A549 treated with AZD9567 at 1 μM for 4 hours (cell line): ENCODE measurements around the gene CDK5R2. TPM values are rescaled to one million over a fixed set of nuclear protein-coding genes. Genes with fewer than 3 reads are reported as not detected.

Experiments used
- total RNA-seq: library from RNA; stranded (reverse); fragments of 200-300 nt; extraction: Qiagen RNA extraction; gene quantifications from 5 replicates; pipeline ENCODE4 v1.2.3, GENCODE V29; 2022; ENCODE audit not compliant: insufficient read depth

The CDK5R2 gene
- 2.9 to 5.3 TPM (median 4.8 TPM) in 5 replicates for total RNA-seq

DNA sequence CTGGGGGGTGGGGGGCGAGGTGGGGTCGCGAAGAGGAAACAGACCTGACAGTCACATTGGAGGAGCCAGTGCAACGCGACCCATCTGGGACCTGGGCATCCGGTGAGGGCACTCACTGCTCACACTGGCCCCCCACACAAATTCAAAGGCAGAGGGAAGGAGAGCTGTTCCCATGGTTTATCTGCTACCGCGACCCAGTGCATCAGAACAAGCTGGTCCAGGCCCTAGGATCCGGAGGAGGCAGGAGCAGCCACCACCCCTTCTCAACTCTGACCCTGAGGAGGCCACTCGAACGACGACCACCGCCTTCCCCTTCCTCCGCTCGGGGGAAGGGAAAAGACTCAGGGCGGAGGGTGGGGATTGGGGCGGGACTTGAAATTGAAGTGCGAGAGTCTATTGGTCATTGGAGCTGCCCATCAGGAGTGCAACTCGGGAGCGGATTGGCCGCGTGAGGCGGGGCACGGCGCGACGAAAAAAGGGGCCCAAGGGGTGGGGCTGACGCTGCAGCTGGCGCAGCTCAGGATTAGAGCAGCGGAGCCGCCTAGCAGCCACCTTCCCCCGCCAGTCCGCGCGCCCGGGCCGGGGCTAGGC, at the start of gene CDK5R2:
Gene CDK5R2 (plus strand): TSS at position 526 of the 591 bp plus-strand sequence. CDS start 155 bp downstream, outside the sequence.

DNA sequence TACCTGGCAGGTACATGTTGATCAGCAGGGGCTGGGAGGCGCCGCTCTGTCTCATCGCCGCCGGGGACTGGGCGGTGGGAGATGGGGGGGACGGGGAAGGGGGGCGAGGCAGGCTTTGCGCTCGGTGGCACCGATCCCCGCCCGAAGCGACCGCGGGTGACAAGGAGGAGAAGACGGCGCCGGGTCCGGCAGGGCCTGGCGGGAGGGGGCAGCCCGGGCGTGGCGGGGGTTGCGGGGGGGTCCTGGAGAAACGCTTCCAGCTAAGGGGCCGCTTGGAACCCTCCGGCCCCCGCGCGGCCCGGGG, 25.5 kb downstream of the CDK5R2 start, which contains the start of gene FEV:
Gene FEV (minus strand): TSS at position 164 of the 304 bp plus-strand sequence. CDS start 109 bp downstream, at position 55.

DNA sequence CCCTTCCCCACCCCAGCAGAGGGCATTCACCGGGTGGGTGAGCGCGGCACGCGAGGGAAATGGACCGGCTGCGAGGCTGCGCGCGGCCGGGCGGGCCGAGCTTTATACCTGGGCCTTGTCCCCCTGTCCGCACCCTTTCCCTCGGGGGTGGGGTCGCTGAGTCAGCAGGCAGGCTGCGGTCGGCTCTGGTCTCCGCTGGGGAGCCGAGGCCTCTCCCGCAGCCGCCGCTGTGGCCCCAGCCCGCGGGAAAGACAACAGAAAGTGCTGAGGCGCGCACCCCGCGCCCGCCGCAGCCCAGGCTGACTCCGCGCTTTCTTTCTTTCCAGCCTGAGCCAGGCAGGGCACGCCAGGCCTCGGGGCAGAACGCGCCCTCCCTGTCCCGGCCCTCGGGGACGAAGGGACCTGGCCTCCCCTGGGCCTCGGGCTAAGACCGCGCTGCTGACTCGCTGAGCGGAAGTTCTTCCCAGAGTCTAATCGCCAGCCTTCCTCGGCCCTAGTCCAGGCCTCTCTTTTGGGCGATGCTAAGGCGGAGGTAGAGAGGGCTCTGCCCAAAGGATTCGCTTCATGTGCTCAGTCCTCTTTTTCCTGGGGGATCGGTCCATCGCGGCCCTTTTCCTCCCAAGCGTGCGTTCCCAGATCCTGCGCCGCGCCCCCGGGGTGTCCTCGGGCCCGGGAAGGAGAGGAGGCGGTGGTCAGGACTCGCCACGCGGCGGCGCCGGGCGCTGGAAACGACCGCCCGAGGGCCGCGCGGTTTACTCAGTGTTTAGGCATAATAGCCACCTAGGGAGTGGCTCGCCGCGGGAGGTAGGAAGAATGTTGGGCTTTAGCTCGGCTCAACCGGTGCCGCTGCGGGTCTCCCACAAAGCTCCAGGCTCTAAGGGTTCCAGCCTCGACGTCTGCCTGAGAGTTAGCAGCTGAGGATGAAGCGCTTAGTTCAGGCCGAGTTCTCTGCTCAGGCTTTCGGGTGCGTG, 34.2 kb downstream of the CDK5R2 start, which contains the start of gene CRYBA2:
Gene CRYBA2 (minus strand): TSS at position 78 of the 971 bp plus-strand sequence. CDS start 246 bp downstream, outside the sequence.

Other genes with a start within 250 kb of the CDK5R2 start
- gene TTLL4, start 248.8 kb upstream of the CDK5R2 start, total RNA-seq: 27.0 to 33.5 TPM (median 27.4 TPM) in 5 replicates
- 0.11 to 0.23 TPM (median 0.16 TPM) in 4 of 5 replicates, not detected in the other for gene CYP27A1, start 177.5 kb upstream of the CDK5R2 start, total RNA-seq
- gene PRKAG3, start 127.9 kb upstream of the CDK5R2 start, total RNA-seq: 0.03 TPM in 1 of 5 replicates, not detected in the others
- gene WNT6, start 99.9 kb upstream of the CDK5R2 start, total RNA-seq: 0.18 to 0.25 TPM (median 0.23 TPM) in 4 of 5 replicates, not detected in the other
- 0.06 to 0.14 TPM (median 0.11 TPM) in 4 of 5 replicates, not detected in the other for gene WNT10A, start 78.8 kb upstream of the CDK5R2 start, total RNA-seq
- gene FEV, start 25.5 kb downstream of the CDK5R2 start, total RNA-seq: 0.03 TPM in 1 of 5 replicates, not detected in the others
- gene CRYBA2, start 33.8 kb downstream of the CDK5R2 start, total RNA-seq: not detected in 5 replicates
- gene CFAP65, start 81.8 kb downstream of the CDK5R2 start, total RNA-seq: 0.13 to 0.22 TPM (median 0.18 TPM) in 4 of 5 replicates, not detected in the other
- gene IHH, start 101.3 kb downstream of the CDK5R2 start, total RNA-seq: 0.27 to 0.62 TPM (median 0.46 TPM) in 4 of 5 replicates, not detected in the other
- gene NHEJ1, start 201.1 kb downstream of the CDK5R2 start, total RNA-seq: 14.5 to 40.0 TPM (median 16.5 TPM) in 5 replicates
- 0.68 to 1.2 TPM (median 0.92 TPM) in 4 of 5 replicates, not detected in the other for gene SLC23A3, start 210.4 kb downstream of the CDK5R2 start, total RNA-seq
- gene CNPPD1, start 217.3 kb downstream of the CDK5R2 start, total RNA-seq: 42.4 to 47.3 TPM (median 45.6 TPM) in 5 replicates
- gene RETREG2, start 218.6 kb downstream of the CDK5R2 start, total RNA-seq: 61.8 to 86.6 TPM (median 81.2 TPM) in 5 replicates
- 19.0 to 24.6 TPM (median 21.7 TPM) in 5 replicates for gene ZFAND2B, start 247.1 kb downstream of the CDK5R2 start, total RNA-seq